IPS DF 4.7 (cell line): ENCODE results near the gene SOX14.

Experiments used
- DNase-seq: peaks from one replicate; pipeline ENCODE4 v3.0.0-alpha.2; 2013; ENCODE audit warnings: low spot score; ENCODE audit errors: extremely low read depth

Gene SOX14

DNA sequence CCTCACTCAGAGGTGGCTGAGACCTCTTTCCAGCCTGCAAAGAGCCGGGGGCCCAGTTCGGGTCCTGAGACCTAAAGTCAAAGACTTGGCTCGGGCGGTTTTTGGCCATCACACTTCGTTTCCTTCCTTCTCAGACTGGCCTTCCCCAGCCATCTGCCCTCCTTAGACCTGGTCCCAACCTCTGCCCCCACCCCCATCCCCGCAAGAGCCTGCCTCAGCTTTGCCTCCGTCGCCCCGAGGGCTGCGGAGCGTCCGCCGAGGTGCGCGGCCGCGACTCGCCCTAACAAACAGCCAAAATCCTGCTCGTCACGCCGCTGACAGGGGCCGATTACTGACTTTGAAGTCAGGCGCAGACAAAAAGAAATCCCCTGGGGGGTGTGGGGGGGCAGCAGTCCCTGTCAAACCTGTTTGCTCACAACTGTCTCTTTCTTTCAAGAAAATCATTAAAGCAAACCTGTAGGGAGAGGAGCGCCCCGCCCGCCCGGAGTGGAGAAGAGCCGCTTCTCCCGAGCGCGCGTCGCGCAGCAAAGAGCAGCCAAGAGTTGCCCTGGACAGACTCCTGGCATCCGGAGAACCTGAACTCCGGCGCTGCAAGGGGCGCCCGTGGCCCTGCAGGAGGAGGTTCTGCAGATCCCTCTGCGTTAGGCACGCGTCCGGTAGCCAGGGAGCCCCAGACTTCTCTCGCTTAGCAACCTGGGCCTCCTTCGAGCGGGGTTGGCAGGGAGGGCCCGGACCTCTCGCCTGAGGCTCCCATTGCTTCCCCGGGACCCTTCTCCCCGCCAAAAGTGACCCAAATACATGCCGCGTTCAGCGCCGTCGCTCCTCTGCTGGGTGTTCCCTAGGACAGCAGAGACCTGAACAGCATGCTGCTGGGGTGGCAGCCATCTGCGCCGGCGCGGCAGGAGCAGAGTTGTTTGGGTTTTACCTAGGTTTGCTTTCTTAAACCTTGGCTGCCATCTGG, 4.5 kb downstream of the SOX14 start:
- no peak for DNase-seq

DNA sequence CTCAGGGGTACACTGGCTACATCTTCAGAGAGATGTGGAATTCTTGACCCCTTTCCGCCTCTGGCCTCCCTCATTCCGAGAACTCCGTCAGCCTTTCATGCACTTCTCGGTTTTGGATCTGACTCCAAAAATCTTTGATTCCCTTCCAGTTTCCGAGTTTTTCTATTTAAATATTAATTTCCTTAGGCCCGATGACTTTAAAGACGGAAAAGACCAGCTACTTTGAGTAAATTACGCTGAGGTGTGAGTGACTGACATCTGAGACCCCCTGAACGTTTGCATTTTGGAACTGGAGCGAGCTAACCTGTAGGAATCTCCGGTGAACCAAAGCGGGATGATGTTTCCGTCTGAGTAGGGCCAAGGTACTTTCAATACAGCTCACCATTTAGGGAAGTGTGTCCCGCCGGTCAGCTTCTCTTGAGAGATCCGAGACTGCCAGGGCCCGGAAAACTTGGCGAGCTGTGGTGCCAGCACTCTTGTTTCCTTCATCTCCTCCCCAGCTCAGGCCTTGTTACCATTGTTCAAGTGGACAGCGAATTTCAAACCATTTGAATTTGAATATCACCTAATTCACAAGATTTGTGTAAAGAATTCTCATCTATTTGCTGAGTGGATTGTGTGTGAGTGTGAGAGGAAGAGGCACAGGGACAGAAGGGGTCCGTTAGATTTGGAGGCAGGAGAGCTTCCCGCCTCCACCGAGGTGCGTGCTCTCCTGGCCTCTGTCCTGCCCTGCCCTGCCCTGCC, 5.4 kb downstream of the SOX14 start:
- no peak for DNase-seq

DNA sequence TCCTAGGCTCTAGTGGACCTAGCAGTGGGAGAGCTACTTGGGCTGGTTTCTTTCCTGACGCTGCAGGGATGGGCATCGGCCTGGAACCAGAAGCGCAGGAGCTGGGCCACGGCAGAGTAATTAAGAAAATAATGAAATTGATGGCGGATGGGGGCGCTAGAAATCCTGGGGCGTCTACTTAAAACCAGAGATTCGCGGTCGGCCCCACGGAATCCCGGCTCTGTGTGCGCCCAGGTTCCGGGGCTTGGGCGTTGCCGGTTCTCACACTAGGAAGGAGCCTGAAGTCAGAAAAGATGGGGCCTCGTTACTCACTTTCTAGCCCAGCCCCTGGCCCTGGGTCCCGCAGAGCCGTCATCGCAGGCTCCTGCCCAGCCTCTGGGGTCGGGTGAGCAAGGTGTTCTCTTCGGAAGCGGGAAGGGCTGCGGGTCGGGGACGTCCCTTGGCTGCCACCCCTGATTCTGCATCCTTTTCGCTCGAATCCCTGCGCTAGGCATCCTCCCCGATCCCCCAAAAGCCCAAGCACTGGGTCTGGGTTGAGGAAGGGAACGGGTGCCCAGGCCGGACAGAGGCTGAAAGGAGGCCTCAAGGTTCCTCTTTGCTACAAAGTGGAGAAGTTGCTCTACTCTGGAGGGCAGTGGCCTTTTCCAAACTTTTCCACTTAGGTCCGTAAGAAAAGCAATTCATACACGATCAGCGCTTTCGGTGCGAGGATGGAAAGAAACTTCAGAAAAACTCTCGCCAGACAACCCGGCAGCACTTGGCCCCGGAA, 6.1 kb downstream of the SOX14 start:
- DNase-seq: no peak

DNA sequence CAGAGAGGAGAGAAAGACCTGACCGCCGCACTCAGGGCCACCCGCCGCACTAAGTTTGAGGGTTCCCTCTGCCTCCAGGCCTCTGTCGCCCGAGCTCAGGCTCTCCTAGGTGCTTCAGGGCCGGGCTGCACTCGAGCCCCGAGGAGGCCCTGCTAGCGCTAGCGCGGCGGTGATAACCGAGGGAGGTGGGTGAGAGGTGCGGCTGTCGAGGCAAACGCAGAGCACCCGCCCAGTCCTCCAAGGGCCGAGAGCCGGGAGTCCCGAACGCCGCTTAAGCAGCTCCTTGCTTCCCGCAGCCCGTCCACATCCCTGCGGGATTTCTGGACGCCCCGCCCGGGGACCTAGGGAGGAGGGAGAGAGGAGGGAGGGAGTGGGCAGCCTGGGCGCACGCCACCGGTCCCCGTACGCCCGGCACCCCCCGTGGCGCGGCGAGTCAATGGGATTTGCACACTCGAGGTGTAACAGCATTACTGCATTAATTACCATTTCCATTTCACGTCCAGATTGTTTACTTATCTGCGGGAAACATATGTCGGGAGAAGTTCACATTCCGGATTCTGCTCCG, 6.8 kb downstream of the SOX14 start:
- no peak for DNase-seq

DNA sequence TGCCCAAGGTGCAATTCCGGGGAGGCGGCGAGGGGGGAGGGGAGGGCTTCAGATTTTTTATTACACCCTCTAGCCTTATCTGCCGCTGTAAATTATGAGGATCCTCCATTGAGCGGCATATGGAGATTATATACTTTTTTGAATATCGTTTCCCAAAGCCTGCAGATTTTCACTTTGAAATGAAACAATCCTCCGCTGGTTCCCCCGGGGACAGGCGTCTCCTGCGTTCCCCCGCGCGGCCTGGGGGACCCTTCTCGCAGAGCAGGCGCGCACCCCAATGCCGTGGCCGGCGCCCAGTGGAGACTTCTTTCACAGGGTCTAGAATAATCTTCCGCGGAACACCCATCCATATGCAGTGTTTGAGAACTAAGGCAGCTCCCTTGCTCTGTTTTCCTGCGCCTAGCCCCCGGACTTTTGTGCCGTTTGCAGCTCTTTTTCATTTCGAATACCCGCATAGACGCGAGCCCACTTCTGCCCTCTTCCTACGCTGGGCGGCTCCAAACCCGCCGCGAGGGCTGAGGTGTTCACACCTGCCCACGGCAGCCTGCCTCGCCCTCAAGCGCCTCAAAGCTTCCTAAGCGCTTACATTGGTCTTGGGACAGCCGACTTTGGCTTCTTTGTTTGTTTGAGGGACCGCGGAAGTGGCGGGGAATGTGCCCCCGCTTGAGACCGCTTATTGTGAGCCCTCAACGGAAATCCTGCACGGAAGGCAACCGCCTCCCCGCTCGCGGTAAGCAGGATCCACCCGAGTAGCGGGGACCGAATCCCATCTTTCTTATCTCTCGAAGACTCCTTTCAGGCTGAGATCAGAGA, 7.5 kb downstream of the SOX14 start:
- no peak for DNase-seq

DNA sequence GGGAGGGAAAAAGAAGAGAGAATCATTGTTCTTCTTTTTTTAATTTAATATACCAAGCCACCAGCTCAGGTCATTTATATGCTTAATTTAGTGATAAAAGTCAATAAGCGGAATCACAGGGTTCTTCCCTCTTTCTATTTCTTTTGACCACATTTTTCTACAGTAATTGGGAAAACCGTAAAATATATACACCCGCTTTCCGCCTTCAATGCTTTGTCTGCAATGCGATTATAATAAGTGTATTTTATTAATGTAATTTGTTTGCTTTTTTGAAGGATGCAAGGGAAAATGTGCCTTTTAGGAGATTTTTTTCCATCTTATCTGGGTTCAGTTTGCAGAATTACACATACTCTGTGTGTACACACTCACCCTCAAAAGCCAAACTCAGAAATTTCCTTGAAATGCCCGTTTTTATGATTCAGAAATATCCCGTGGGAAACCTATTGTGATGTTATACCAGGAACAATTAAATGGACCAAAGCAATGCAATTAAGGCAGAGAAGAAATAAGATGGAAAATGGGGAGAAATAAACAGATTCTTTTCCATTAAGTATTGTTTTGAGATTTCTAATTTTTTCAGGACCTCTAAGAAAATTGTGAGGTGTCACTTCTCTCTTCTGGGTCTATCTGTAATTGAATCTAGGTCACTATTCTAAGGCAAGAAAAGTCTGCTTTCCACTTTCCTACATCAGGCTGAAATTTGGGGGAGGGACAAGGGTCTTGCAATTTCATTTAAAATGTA, 8.3 kb downstream of the SOX14 start:
- DNase-seq: no peak

DNA sequence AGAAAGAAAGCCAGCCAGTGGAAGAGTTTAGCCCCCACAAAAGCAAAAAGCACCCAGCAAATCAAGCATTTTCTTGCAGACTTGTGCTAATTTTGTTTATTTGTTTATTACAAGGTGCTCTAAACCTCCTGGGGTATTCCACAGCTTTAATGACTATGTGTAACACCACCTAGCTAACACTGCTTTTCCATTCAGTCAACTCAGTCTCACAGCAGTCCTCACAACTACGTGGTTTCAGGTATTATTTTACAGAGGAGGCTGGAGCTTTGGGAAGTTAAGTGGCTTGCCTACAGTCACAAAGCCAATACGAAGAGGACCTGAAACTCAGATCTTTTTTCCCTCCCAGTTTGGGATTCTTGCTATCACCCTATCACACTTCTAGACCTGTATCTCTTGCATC, 14.8 kb downstream of the SOX14 start:
- DNase-seq: no peak

DNA sequence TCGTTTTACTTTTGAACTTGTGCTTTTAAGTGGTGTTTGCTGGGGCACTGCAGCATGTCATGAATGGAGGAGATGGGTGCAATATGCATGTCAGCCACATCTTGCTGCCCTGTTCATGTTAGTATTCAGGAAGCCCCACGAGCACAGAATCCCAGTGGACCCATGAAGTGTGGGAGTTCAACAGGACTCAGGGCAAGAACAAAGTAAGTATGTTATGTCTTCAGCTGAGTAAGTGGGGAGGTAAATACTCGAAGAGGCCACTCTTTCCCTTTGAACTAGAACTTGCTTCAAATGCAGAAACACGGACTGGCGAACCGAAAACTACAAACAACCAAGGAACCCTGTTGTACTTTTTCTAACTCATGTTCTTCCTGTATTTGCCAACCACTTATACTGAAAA, 23.4 kb downstream of the SOX14 start:
- DNase-seq: no peak

DNA sequence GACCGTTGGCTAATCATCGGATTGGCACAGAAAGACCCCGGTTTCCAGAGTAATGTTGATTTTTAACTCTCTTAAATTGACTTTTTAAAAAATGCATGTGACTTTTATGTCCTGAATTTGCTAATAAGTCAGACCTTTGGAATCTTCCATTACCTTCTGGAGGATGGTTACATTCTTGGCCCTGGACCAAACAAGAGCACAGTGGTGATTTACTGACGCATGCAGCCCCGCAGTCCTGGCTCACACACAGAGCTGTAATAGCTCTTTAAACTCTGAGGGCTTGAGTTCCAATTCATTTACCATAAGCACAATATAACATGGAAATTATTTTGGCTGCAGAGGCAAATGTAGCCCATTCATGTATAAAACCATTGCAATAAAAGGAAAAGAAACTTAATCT, 25.1 kb downstream of the SOX14 start:
- no peak for DNase-seq

DNA sequence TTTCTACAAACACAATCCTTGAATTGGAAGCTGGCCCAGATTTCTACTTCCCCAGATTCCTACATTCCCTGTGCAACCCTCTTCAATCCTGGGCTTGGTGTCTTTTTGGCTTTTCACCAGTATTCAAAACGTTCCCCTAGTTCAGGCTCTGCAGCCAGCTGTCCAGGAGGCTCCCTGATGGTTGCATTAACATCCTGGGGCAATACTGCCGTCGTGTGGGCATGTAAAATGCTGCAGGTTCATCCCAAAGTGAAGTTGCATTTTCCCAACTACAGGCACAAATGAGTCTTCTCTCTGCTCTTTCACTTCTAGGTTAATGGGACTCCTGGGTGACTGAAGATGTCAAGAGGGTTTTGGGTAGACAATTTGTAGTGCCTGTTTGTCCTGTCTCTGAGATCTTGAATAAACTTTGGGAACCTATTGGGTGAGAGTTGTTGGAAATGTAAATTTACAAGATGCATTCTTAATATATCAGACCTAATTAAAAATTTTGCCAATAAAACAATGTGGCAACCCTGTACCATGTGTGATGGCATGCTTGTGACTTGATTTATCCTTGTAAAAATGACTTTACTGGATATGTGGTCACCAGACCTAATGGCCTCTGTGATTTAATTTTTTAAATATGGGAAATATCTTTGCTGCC, 28.6 kb downstream of the SOX14 start:
- DNase-seq: no peak

DNA sequence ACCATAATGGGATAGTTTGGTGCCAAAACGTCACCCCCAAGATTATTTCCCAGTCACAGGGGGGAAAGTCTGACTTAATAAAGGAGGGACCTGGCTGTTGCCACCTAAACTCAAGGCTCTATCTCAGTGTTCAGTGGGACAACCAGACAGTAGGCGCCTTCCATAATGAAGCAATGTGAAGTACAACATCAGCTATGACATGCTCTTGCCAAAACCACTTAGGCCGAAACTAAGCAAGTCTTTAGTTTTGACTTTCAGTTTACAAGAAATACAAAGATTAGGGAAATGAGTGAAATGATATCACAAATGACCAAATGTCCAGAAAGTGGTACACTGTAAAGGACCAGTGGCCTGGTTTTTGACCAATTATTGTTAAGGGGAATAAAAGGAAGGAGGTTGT, 32.9 kb downstream of the SOX14 start:
- DNase-seq: no peak

DNA sequence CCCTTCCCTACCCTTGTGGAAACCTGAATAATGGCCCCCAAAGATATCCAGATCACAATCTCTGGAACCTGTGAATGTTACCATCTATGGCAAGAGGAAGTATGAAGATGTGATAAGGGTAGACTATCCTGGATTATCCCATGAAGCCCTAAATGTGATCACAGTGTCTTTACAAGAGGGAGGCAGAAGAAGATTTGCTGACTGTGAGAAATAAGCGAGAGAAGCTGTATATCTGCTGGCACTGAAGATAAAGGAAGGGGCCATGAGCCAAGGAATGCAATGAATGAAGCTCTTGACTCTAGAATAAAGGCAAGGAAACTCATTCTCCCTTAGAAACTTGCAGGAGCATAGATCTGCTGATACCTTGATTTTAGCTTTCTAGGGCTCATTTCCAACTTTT, 39.1 kb downstream of the SOX14 start:
- DNase-seq: no peak

DNA sequence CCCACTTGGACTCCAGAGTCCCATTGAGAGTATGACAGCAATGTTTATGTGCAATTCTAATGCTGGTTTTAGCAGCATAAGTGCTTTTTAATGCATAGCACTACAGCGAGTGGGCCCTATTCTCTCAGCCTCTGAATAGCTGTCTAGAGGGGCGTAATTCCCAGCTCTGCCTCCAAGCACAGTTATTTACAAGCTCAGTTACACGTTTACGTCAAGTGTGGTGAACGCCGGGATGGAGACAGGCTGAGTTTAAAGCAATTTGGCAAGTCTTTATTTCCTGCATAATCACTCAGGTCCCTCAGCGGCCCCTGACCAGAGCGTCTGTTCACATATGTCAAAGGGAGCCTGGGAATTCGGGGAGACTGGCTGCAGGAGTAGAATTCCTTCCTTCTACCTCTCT, 43.9 kb downstream of the SOX14 start:
- DNase-seq: no peak

DNA sequence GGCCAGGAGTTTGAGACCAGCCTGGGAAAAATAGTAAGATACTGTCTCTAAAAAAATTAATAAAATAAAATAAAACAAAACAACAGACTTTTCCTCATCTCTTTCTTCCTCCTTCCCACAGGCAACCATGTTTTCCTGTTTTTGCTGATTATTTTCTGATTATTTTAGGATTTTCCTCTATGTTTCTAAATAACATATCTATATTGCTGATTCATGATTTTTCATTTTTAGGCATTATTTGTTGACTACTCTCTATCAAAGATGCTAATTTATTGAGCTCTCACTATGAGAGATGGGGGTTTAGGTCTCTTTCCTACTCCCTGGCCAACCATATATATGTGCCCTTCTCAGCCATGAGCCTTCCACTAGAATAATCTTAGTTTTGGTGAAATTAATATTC, 45.4 kb downstream of the SOX14 start:
- no peak for DNase-seq

DNA sequence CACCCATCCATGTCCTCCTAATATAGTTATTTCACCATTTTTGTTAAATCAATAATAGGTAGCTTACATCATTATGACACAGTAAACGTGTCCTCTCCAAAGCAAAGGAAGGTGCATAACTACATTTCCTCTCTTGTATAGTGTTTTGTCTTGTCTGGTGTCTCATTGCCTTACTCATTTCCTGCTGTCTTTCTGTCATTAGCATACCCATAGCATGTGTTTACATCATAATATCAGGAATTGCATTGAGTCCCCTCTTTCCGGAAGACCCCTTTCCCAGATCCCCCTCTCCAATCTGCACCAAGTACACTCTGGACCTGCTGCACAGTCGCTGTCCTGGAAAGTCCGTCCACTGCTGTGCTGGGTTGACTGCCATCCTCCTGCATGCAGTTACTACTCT, 47.9 kb downstream of the SOX14 start:
- DNase-seq: no peak

DNA sequence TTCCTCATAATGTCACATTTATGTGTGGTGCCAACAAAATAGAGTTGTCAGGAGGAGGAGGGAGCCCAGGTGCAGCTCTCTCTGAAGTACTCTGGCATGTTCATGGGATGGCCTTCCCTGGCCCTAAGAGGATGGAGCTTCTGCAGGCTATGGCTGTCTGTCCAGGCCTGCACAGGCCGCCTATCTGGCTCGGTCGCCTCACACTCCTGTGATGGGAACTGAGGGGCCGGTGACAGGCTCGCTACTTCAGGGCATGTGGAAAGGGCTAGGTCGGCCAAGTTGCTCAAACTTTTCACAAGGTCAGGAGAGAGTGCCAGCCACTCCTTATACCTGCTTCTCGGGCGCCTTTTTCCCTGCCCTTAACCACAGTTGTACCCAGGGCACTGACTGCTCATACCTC, 51.1 kb downstream of the SOX14 start:
- no peak for DNase-seq
